Activated naive CD4-positive, alpha-beta T cell (primary cell): Measurements from ENCODE around the gene OLFM1.
"Not testable (repeated sequence)": the region's sequence is repeated elsewhere in the genome, so short reads cannot be mapped to it uniquely, and the experiment has no call there.

ENCODE experiments used
- DNase-seq, 4 experiments: peaks; one replicate each; lab custom pipeline; 2025; lab: John Stamatoyannopoulos, UW

The OLFM1 gene

GRCh38 chr9:135134268-135135022, 47.0 kb downstream of the OLFM1 start:
- DNase-seq, result no peak

- DNase-seq, result no peak
These were observed 47.9 kb downstream of the OLFM1 start for GRCh38 chr9:135135171-135135928.

DNA sequence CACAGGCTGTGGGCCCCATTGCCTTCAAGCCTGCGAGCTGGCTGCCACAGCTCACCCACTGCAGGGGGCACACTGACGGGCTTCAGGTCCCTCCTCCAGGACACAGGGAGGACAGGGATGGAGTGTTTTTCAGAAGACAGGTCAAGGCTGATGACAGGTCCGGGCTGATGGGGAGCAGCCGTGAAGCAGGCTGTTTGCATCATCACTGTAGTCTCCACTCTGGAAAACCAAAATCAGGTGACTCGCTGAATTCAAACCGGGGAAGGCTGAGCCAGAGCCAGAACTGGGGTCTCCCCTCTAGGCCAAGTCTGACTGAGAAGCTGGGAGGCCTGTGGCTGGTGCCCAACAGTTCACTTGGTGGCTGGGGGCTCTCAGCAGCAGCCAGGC, 48.5 kb downstream of the OLFM1 start:
- no peak for DNase-seq

- DNase-seq, result no peak
These were observed 49.0 kb downstream of the OLFM1 start for GRCh38 chr9:135136481-135136880.

DNA sequence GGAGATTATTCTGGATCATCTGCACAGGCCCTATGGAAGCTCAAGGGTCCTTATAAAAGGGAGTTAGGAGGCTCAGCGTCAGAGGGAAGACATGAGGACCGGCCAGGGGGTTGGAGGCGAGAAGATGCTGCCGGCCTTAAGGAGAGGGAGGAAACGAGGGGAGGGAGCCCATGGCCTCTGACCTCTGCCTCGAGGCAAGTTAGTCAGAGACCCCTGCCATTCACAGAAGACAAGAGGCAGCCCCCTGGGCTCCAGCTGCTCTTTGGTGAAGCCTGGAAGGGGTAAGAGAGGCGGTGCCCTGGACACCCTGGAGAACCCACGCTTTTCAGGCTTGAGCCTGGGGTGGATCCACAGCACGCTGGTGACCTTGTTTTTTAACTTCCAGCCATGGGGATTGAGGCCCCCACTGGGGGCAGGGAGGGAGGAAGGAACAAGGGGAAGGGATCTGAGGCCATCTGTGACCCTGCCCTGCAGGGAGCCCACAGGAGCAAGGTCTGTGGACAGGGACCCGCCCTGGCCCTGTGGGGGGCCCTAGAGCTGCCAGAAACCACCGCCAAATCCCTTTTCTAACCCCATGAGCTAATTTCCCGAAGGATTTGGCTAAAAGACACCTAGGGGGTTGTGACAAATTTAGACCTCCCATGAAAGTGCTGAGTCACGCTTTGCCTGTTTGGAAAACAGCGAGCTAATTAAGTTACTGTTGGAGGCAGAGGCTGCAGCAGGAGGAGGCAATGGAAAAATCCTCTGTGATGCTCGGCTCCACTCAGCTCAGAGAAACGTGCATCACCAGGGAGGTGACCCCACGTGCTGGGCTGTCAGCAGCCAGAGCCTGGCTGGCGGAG, 49.7 kb downstream of the OLFM1 start:
- no peak for DNase-seq

GRCh38 chr9:135138078-135138855, 50.8 kb downstream of the OLFM1 start:
- DNase-seq, result no peak

DNA sequence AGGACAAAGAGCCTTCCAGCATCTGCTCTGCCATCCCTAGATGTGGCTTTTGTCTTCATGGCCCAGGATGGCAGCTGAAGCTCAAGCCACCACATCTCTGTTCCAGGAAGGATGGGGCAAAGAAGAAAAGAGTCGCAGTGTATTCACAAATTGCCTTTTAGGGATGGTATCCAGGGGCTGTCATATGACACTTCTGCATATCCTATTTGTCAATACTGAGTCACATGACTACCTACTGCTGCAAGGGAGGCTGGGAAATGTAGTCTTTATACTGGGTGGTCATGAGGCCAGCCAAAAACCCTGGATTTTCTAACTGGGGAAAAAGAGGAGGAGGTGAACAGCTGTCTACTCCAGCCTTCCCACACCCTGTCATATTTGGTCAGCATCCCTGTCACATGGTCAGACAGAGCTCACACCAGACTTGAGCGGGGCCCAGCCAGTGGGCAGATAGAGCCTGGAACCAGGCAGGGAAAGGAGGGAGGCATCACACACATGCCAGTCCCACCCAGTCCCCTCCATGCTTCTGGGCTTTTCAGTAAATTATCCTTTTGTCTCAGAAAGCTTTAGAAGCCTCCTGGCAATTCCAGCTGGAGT, 52.0 kb downstream of the OLFM1 start:
- no peak for DNase-seq

DNA sequence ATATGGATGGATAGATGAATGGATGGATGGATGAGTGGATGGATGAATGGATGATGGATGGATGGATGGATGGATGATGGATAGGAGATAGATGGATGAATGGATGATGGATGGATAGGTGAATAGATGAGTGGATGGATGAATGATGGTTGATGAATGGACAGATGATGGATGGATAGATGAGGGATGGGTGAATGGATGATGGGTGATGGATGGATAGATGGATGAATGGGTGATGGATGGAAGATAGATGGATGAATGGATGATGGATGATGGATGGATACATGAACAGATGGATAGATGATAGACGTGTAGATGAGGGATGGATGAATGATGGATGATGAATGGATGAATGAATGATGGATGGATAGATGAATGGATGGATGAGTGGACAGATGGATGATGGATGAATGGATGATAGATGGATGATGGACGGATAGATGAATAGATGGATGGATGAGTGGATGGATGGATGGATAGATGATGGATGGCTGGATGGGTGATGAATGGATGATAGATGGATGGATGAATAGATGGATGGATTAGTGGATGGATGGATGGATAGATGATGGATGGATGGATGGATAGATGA, 53.8 kb downstream of the OLFM1 start:
- no peak for DNase-seq

DNA sequence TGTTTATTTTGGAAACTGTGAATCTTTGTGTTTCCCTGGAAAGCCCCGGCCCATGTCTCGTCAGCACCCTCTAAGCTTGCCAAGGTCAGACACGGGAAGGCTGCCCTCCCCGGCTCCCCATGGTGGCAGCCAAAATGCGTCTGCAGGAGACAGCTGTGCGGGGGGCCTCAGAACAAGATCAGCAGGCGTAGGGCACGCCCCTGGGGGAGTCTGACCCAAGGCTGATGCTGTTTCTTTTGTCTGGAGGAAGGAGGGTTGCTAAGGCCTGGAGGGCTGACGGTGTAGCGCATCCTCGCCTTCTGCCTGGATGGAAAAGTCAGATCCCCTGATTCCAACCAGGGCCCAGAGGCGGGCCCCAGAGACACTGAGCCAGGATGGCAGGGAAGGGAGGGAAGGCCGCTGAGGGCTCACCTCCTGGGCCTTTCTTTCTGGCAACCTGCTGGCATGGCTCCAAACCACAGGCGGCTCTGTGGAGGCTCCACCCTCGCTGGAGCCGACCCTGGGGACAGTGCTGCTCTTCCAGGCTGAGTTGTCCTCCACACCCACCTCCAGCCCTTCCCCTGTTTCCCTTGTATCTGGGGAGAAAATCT, 57.2 kb downstream of the OLFM1 start:
- no peak for DNase-seq

- DNase-seq, result no peak
These were observed 57.8 kb downstream of the OLFM1 start for GRCh38 chr9:135145312-135145711.

- DNase-seq, result no peak
These were observed 58.8 kb downstream of the OLFM1 start for GRCh38 chr9:135146241-135146640.

- no peak for DNase-seq
These were observed 59.5 kb downstream of the OLFM1 start for GRCh38 chr9:135146766-135147473.

- DNase-seq, result no peak
These were observed 60.0 kb downstream of the OLFM1 start for GRCh38 chr9:135147474-135147805.

- DNase-seq, result no peak
These were observed 60.5 kb downstream of the OLFM1 start for GRCh38 chr9:135147938-135148337.

- DNase-seq, result no peak
These were observed 60.9 kb downstream of the OLFM1 start for GRCh38 chr9:135148386-135148785.

- not testable (repeated sequence) for DNase-seq
These were observed 62.4 kb downstream of the OLFM1 start for GRCh38 chr9:135149901-135150300.

DNA sequence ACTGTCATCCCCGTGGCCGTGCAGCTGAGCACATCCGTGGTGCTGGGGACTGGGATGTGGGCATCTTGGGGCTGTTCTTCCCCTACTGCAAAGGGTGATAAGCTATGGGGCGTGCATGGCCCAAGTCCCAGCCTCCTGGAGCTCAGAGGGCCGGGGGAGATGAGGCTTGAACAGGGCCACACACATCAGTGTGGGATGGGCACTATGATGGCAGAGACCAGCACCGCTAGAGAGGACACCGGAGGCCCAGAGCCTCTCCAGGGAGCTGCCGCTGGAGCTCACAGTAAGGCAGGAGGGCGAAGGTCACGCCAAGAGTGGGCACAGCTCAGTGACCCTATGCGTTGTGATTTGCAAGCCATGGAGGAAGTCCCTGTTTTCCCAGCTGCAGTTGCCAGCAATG, 63.5 kb downstream of the OLFM1 start:
- DNase-seq, result no peak

GRCh38 chr9:135151757-135152613, 64.5 kb downstream of the OLFM1 start:
- no peak for DNase-seq
